ENCODE data around the gene FAM170B.

The FAM170B gene

GRCh38 chr10:49118430-49119074 is 15.3 kb downstream of the FAM170B start:
- DNase-seq: peak; percentile 16

DNA sequence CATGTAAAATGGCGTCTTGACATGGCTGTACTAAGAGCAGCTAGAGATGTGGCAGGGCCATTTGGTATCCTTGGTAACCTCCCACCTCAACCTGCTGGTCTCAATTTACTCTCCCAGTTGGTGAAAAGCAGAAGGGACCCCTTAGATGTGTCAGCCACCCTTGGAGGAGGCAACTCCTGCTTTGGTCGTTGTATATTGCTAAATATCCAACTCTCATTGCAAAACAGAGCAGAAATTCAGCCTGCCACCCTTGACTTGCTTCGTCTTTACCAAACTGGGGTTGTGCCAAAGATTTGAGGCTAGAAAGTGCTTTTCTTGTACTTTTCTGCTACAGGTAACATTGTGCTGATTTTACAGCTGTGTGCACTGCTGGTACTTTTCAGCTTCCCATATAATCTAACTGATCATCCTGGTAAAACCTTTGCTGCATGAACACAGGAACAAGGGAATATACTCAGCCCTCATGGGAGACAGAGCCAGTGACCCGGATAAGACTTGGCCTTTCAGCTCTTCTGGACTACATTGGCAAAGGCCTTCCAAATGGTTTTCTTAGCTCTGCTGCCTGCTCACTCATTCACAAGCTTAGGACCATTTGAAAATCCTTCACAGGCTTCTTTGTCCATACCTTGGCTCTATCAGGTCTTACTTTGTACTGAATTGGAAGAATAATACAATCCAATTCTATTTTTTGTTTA is 16.3 kb downstream of the FAM170B start:
- DNase-seq: peak; percentile 27

- no peak for DNase-seq
These were observed 17.1 kb downstream of the FAM170B start for GRCh38 chr10:49116509-49117375.

GRCh38 chr10:49115796-49116508 is 17.9 kb downstream of the FAM170B start:
- peak; percentile 17 for DNase-seq

DNA sequence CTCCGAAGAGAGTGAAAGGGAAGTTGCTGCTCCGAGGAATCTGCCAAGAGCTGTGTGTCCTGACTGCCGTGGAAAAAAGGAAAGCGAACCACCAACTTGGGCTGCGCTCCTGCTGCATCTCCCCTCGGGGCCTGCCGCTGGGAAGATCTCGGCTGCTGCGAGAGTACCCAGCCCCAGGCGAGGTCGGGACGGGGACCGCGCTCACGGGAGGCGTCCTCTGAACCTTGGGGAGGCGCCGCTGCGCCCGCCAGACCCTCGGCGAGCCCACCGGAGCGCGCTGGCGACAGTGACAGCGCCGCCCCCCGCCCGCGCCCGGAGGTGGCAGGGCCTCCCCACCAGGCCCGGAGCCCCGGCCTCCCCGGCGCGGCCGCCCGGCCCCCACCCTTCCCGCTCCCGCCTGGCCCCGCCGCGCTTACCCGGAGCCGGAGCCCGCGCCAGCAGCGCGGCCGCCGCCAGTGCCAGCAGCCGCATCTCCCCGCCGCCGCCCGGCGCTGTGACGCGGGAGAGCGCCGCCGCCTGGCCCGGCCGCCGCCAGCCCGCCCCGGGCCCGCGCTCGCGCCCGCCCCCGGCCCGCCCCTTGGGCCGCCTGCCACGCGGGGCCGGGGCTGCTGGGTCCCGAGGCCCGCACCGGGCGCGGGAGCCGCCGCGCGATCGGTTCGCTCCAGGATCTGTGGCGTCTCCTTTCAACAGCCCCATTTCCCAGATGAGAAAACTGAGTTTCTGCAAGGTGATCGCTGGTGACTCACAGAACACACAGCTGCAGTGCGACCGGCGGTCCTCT is 18.6 kb downstream of the FAM170B start, which contains the start of gene VSTM4:
Gene VSTM4 (minus strand): TSS at position 508 of the 781 bp plus-strand sequence. CDS start 37 bp downstream, at position 471.
- DNase-seq: peak; percentile 24

GRCh38 chr10:49114718-49115014 is 19.2 kb downstream of the FAM170B start:
- DNase-seq: no peak

DNA sequence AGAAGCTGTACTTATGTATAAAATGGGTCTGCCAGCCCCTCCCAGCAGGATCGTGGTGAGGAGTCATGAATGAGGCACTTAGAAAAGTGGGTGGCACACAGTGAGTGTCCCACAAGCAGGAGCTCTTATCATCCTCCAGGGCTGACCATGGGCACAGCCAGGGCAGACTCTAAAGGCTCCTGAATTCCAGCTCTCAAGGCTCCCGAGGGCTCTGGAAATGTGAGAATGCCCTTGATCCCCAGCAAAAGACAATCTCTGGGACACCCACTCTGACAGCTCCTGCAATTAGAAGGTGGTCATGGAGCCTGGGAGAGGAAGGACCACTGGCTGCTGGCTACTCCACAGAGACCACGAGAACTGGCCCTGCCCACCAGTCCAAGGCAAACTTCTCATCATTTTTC is 20.1 kb downstream of the FAM170B start:
- no peak for DNase-seq

DNA sequence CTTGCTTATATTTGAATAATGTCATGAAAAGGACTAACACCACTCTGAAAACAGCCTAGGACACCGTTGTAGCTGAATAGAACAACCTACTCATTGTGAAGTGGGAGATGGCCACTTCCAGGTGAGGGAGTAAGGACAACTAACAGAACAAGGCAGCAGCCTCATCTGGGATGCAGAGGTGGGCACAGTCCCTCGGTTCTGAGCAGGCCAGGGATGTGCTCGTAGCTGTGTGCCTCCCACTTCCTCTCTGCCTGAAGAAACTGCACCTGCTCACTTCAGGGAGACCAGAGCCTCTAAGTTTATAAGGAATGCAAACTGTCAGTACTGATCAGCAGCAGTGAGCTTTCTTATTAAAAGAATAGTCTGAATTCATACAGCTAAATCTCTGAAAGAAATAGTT is 21.0 kb downstream of the FAM170B start:
- no peak for DNase-seq

DNA sequence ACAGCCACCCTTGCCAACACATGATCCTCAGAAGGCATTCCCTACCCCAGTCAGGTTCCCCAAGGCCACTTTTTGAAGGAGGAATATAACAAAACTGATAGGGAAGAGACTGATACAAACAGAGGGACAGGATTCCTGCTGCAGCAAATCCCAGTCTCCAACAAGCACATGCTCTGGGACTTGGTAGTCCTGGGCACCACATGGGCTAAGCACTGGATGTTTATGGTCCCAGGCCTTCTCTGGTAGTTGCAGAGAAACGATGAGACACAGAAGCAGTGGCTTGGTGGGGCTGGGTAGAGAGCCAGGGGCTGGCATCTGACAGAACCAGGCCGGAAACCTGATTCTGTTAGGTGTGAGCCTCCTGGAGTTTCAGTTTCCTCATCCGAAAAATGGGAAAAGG is 21.7 kb downstream of the FAM170B start:
- no peak for DNase-seq

- no peak for DNase-seq
These were observed 22.5 kb downstream of the FAM170B start for GRCh38 chr10:49111320-49111698.

DNA sequence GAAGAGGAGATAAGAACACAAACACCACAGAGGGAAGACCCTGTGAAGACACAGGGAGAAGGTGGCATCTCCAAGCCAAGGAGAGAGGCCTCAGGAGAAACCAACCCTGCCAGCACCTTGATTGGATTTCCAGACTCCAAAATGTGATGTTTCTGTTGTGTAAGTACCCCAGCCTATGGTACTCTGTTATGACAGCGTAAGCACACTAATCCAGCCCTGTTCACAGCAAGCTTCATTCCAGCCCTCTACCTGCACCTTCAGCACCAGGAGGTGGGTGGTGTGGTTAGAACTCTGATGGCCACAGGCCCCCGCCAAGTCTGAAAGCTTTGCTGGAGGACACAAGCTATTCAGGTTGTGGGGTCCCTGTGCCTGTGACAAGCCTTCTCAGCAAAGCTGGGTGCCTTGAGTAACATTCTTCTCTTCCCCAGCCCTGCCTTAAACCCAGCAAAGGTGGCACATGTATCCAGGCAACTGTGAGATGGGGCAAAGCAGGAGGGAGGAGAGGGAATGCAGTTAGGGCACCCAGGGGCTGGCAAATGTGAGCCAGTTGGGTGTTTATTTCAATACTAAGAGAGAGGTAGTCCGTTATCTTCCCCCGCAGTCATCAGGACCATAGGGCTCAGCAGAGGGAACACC is 23.0 kb downstream of the FAM170B start:
- DNase-seq: no peak

GRCh38 chr10:49109669-49110340 is 24.0 kb downstream of the FAM170B start:
- no peak for DNase-seq

DNA sequence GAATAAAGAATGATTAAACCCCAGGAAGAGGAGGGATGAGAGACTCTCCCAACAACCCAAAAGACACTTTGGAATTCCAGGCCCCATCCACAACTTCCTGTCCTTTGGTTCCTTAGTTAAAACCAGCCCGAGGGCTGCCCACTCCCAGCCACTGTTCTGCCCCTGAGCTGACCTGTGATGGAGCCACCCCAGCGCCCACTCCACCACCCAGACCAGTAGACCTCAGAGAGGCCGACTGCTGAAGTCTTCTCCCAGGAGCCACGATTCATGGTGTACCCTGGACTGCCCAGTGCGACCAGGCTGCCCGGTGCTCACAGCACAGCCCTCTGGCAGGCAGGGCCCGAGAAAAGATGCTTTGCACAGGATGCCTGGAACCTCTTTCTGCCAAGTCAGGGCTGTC is 25.2 kb downstream of the FAM170B start:
- DNase-seq: no peak

GRCh38 chr10:49107887-49108267 is 25.9 kb downstream of the FAM170B start:
- no peak for DNase-seq

DNA sequence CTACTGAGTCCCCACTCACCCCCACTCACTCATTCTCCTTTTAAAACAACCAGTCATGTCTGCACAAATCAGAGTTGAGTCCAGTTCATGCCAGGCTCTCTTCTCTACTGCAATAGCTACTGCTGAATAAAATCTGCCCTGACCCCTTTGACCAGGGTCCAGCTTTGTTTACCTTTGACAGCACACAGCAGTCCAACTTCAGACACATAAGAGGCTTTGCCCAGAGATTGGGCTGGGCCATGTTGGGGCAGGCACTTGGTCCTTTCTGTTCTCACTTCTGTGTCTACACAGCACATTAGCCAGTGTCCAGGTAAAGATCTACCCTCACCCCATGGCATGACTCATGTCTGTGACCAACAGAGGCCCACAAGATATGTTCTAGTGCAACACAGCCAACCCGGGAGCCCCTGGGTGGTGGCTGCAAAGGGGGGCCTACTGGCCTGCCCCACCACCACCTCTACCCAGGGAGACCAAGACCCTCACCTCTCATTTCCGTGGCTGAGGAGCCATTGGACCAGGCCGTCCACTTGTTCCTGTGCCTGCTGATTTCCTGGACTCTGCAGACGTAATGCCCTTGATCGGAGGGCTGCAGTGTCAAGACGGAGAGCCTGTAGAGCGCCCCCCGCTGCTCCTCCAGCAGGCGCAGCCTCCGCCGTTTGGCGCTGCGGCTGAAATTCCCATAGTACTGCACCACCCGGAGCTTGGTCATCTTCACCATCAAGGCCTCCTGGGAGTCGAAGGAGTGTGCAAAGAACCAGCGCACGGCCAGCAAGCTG is 26.5 kb downstream of the FAM170B start:
- DNase-seq: no peak

- DNase-seq: no peak
These were observed 27.4 kb downstream of the FAM170B start for GRCh38 chr10:49106451-49106850.

DNA sequence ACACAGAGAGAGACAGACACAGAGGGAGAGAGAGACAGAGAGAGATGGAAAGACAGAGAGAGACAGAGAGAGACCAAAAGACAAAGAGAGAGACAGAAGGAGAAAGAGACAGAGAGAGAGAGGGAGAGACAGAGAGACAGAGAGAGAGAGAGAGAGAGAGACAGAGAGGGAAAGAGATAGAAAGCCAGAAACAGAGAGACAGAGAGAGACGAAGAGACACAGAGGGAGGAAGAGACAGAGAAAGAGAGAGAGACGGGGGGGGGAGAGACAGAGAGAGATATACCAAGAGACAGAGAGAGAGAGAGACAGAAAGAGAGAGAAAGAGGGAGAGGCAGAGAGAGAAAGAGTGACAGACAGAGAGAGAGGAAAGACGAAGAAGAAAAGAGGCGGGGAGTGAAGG is 28.7 kb downstream of the FAM170B start:
- no peak for DNase-seq

DNA sequence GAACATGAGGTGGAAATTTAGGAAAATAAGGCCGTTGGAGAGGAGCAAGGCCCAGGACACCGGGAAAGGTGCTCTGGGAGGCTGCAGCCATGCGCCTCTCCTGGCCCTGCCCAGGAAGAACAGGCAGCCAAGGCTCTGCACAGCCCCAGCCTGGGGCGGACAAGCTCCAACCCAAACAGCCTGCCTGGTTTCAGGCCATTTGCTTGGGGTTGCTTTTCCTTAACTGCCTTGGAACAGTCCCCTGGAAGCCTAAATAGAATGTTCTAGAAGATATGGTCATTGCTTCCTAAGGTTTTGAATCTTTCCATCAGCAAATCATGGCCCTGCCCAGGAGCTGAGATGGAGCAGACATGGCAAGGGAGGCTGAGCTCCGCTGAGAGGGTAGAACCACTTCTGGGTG is 29.5 kb downstream of the FAM170B start:
- no peak for DNase-seq

GRCh38 chr10:49103761-49104160 is 30.1 kb downstream of the FAM170B start:
- DNase-seq: no peak

GRCh38 chr10:49099046-49099445 is 34.8 kb downstream of the FAM170B start:
- no peak for DNase-seq
